Smooth muscle cell (in vitro differentiated cells): ENCODE results near the gene POLR2B. TPM values are rescaled to one million over a fixed set of nuclear protein-coding genes. Genes with fewer than 3 reads are reported as not detected.

ENCODE experiments used
- DNase-seq: peaks from one replicate; lab custom pipeline; 2025; ENCODE audit not compliant: unreplicated experiment; lab: John Stamatoyannopoulos, UW
- H2AFZ ChIP-seq: fragments of 200-600 bp; sonication (generic); 2 replicates; pipeline ENCODE4 v1.6.0; 2016; ENCODE audit warnings: antibody characterized with exemption, low read depth, mild to moderate bottlenecking
- H3F3A ChIP-seq: fragments of 200-600 bp; sonication (generic); 2 replicates; pipeline ENCODE4 v1.6.0; 2017; ENCODE audit warnings: antibody characterized with exemption, low read depth
- H3K27ac ChIP-seq: fragments of 200-600 bp; sonication (generic); 2 replicates; pipeline ENCODE4 v1.5.1; 2016; ENCODE audit warnings: low read depth, mild to moderate bottlenecking
- H3K27me3 ChIP-seq: fragments of 200-600 bp; sonication (generic); 2 replicates; pipeline ENCODE4 v1.6.1; 2016; ENCODE audit warnings: low read depth, mild to moderate bottlenecking
- H3K36me3 ChIP-seq: fragments of 200-600 bp; sonication (generic); 2 replicates; pipeline ENCODE4 v1.5.1; 2016; ENCODE audit warnings: low read depth
- H3K4me1 ChIP-seq: fragments of 200-600 bp; sonication (generic); 2 replicates; pipeline ENCODE4 v1.5.1; 2016; ENCODE audit warnings: low read depth
- H3K4me2 ChIP-seq: fragments of 200-600 bp; sonication (generic); 2 replicates; pipeline ENCODE4 v1.6.0; 2016; ENCODE audit warnings: mild to moderate bottlenecking
- H3K4me3 ChIP-seq: fragments of 200-600 bp; sonication (generic); 2 replicates; pipeline ENCODE4 v1.5.1; 2016; ENCODE audit warnings: mild to moderate bottlenecking
- H3K79me2 ChIP-seq: fragments of 200-600 bp; sonication (generic); 2 replicates; pipeline ENCODE4 v1.6.0; 2016; ENCODE audit warnings: low read depth, mild to moderate bottlenecking
- H3K9ac ChIP-seq: fragments of 200-600 bp; sonication (generic); 2 replicates; pipeline ENCODE4 v1.6.0; 2016; ENCODE audit warnings: low read depth
- H3K9me3 ChIP-seq: fragments of 200-600 bp; sonication (generic); replicated peaks from 2 replicates; pipeline ENCODE4 v1.5.1; 2016; ENCODE audit warnings: low read depth
- H4K20me1 ChIP-seq: fragments of 200-600 bp; sonication (generic); 2 replicates; pipeline ENCODE4 v1.6.0; 2016; ENCODE audit warnings: low read depth
- WGBS: methylation state at CpG from one replicate; pipeline ENCODE4 v1.1.7; 2016; ENCODE audit warnings: low lambda C conversion rate; 5-methylcytosine and 5-hydroxymethylcytosine counted together
- polyA plus RNA-seq: library from polyadenylated mRNA; unstranded; fragments of >200 nt; fragmentation: Nextera tagmentation; extraction: Ambion mirVana; gene quantifications from 2 replicates; pipeline ENCODE4 v1.2.1, GENCODE V29; 2016
- total RNA-seq: library from RNA; depleted of rRNA; stranded (reverse); fragments of >200 nt; gene quantifications from 2 replicates; pipeline ENCODE4 v1.2.3, GENCODE V29; 2014
- TF ChIP-seq, protein P1 (sequence below): fragments of 200-600 bp; sonication (generic); IDR thresholded peaks from 2 replicates; pipeline ENCODE4 v1.5.1; 2017; ENCODE audit warnings: borderline replicate concordance, mild to moderate bottlenecking, antibody characterized with exemption; ENCODE audit not compliant: insufficient read depth, poor library complexity, severe bottlenecking

Gene POLR2B
- total and polyA plus RNA-seq, 2 experiments from 2014 or later: 39.7 to 111 TPM

DNA sequence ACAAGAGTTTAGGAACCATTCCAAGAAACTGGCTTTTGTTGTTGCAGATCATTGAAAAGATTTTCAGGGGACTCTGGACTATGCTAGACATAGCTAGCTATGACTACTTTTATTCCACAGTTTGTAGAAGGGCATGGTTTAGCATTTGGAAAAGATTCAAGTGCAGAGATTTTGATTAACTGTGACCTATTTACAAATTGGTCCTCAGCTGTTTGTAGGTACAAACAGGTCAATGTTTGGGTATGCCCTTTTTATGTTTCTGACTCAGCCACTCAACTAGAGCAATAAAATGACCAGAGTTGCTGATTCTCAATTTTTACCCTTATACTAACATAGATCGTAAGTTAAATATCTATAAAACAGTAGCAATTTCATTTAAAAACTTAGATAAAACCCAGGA, 84.8 kb downstream of the POLR2B start:
- TF ChIP-seq, protein P1, sequence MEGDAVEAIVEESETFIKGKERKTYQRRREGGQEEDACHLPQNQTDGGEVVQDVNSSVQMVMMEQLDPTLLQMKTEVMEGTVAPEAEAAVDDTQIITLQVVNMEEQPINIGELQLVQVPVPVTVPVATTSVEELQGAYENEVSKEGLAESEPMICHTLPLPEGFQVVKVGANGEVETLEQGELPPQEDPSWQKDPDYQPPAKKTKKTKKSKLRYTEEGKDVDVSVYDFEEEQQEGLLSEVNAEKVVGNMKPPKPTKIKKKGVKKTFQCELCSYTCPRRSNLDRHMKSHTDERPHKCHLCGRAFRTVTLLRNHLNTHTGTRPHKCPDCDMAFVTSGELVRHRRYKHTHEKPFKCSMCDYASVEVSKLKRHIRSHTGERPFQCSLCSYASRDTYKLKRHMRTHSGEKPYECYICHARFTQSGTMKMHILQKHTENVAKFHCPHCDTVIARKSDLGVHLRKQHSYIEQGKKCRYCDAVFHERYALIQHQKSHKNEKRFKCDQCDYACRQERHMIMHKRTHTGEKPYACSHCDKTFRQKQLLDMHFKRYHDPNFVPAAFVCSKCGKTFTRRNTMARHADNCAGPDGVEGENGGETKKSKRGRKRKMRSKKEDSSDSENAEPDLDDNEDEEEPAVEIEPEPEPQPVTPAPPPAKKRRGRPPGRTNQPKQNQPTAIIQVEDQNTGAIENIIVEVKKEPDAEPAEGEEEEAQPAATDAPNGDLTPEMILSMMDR: no peak
- H3K9me3 ChIP-seq: no peaks in the 10 kb centered on the region
- peaks cover 11% of the 10 kb centered on the region for H3K4me1 ChIP-seq
- H3K4me3 ChIP-seq: no peak overlapping the region
- no peaks in the 10 kb centered on the region for H3K27me3 ChIP-seq
- H3K27ac ChIP-seq: peak overlapping the region; percentile 88
- 63% methylated on average over 1 of the region's 1 CpG for WGBS
- peaks cover 67% of the 10 kb centered on the region for H3F3A ChIP-seq
- no peaks in the 10 kb centered on the region for H4K20me1 ChIP-seq
- no peak overlapping the region for H2AFZ ChIP-seq
- no peaks in the 10 kb centered on the region for H3K36me3 ChIP-seq
- peak overlapping the region; percentile 73 for H3K4me2 ChIP-seq
- H3K9ac ChIP-seq: no peak overlapping the region
- DNase-seq: no peak
- H3K79me2 ChIP-seq: peaks cover 65% of the 10 kb centered on the region

- DNase-seq: no peak
- H3K27me3 ChIP-seq: no peaks in the 10 kb centered on the region
- peaks cover 11% of the 10 kb centered on the region for H3K4me1 ChIP-seq
- peak overlapping the region; percentile 73 for H3K4me2 ChIP-seq
- no peaks in the 10 kb centered on the region for H3K36me3 ChIP-seq
- H3K79me2 ChIP-seq: peaks cover 64% of the 10 kb centered on the region
- TF ChIP-seq, protein P1: no peak
- H4K20me1 ChIP-seq: no peaks in the 10 kb centered on the region
- 43% methylated on average over 2 of the region's 2 CpGs for WGBS
- H3K27ac ChIP-seq: peak overlapping the region; percentile 88
- no peaks in the 10 kb centered on the region for H3K9me3 ChIP-seq
- peak overlapping the region; percentile 34 for H3K9ac ChIP-seq
- H3K4me3 ChIP-seq: no peak overlapping the region
- peaks cover 72% of the 10 kb centered on the region for H3F3A ChIP-seq
- no peak overlapping the region for H2AFZ ChIP-seq
Measured at GRCh38 chr4:57064120-57064519, 85.4 kb downstream of the POLR2B start.

DNA sequence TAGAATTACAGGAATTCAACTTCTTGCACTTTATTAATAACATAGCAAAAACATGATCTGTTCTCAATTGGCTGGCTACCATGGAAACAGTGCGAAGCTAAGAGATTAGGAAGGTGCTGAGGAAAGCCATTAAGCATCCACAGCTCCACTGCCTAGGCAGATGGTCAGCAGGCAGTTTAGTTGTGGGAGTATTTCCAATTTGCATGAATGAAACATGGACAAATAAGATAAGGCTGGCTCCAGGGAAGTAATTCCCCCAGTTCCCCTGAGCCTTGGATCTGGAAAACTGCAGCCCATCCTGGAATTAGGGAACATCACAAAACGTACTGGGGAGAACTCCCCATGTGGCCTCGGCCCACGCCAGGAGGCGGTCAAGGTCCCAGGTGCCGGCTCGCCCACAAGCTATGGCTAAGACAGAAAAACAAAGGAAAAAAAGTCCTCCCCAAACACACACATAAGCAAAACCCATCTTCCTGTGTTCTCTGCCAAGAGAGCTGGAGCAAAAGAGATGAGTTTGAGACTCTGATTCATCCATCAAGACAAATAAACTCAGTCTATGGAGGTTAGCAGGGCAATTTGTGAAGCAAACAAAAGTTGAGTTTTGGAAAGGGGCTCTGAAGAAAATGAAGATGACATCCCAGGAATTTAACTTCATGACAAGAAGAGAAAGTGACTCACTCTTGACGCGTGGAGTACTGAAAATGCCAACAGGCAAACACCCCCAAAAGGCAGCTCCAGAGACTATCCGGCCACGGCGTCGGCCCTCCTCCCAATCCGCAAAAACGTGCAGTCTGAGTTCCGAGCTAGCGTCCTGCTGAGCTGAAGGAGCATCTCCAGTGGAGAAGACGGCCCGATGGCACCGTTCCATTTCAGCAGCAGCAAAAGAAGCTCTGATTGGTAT, 86.4 kb downstream of the POLR2B start:
- no peak for DNase-seq
- Histone ChIP-seq H3K9ac (peak overlapping the region; percentile 53), H3F3A (peaks cover 78% of the 10 kb centered on the region), H2AFZ (no peak overlapping the region), H3K4me1 (peaks cover 11% of the 10 kb centered on the region), H3K27me3 (no peaks in the 10 kb centered on the region), H3K9me3 (no peaks in the 10 kb centered on the region), H3K4me2 (peak overlapping the region; percentile 73), H3K4me3 (no peak overlapping the region), H3K79me2 (peaks cover 64% of the 10 kb centered on the region), H3K36me3 (no peaks in the 10 kb centered on the region), H3K27ac (peak overlapping the region; percentile 88), H4K20me1 (no peaks in the 10 kb centered on the region)
- 46% methylated on average over 20 of the region's 20 CpGs for WGBS
- TF ChIP-seq, protein P1: no peak
